DMS114 treated with DMSO at 0.1 percent for 48 hours (cell line): ENCODE results near the gene PPARG.

ENCODE experiments used
- DNase-seq: peaks from one replicate; lab custom pipeline; 2025; ENCODE audit not compliant: unreplicated experiment; lab: John Stamatoyannopoulos, UW

PPARG gene

GRCh38 chr3:12409684-12410596 is 121.1 kb downstream of the PPARG start:
- DNase-seq: no peak

GRCh38 chr3:12413721-12414255 is 124.9 kb downstream of the PPARG start:
- DNase-seq: no peak

GRCh38 chr3:12415014-12415680 is 126.3 kb downstream of the PPARG start:
- DNase-seq: no peak

- no peak for DNase-seq
Measured at GRCh38 chr3:12416731-12417130, 127.9 kb downstream of the PPARG start.

DNA sequence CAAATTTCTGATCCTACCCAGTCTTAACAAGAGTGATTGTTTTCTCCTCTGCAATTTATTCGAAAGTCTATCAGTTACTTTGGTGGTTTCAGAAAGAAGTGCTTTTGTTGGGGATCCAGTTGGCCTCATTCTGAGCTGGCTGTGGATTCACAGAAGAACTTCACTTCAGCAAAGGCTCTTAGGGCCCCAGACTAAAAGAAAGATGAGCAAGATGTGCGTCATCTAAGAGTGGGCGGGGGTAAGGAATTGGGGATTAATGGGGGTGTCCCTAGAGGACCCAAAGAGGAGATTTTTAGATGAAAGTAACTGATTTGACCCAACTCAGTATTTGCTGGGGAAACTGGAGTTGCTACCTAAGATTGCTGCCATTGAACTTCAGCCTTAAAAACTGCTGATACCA is 131.5 kb downstream of the PPARG start:
- DNase-seq: no peak

DNA sequence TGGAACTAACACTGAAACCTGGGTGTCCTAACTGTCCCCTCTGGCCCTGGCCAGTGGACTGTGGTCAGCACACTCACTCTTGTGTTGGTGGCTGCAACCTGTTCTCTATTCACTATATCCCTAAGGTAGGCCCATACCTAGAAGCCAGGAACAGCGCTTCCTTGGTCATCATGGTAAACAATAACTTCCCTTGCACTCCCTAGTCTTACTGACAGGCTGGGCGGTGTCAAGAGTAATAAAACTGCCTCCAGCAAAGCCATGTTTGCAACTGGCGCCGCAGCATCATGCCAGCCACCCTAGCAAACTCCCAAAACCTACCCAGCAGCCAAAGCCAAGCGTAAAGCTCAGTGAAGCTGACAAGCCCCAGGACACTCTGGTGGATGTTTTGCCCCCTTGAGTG is 132.3 kb downstream of the PPARG start:
- DNase-seq: no peak

DNA sequence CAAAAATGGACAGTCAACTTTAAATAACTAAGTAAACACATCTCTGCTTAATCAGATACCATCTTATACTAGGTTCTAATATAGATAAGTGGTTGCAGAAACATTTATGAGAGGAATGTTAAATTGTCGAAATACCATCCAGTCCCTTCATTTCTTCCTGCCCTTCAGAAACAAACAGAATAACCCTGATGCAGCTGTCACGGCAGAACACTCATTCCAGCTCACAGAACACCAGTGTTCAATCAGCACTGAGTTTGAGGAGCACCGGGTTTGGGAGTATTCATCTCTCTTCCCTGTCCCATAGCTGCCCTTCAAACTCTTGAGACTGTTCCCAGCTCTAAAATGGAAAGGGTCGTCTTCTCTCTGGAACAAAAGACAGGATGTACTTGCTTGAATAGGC is 134.3 kb downstream of the PPARG start:
- DNase-seq: no peak

- DNase-seq: no peak
Measured at GRCh38 chr3:12423918-12424630, 135.2 kb downstream of the PPARG start.

GRCh38 chr3:12424635-12425319 is 135.9 kb downstream of the PPARG start:
- no peak for DNase-seq

DNA sequence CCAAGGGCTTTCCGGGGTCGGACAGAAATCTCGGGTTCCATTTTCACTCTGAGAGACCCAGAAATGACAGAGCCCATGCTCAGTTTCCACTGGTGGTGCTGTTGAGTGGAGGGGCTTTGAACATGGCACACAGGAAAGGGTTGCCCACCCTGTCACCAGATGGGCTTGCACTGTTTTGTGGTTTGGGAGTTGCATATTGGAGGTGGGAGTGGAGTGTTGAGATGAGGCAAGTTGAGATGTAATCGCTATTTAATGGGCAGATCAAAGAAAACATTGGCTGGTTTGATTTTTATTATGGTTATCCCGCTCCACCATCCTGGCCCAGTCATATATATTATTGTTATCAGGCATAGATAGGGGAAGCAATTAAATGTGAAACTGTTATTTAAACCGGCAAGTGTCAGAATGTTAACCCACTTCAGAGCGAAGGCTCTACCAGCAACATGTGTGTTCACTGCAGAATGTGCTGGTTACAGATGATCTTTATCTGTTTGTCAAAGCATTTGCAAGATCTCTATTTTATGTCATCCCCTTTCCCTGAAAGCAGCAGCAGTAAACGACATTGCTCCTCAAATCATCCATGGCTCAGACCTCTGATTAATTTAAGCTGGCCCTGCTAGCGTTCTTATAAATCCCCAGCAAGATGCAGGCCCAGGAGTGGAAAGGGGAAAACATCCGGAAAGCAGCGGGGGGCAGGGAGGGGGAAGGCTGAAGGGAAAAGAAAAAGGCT is 137.1 kb downstream of the PPARG start:
- DNase-seq: no peak

GRCh38 chr3:12427551-12427950 is 138.7 kb downstream of the PPARG start:
- no peak for DNase-seq

DNA sequence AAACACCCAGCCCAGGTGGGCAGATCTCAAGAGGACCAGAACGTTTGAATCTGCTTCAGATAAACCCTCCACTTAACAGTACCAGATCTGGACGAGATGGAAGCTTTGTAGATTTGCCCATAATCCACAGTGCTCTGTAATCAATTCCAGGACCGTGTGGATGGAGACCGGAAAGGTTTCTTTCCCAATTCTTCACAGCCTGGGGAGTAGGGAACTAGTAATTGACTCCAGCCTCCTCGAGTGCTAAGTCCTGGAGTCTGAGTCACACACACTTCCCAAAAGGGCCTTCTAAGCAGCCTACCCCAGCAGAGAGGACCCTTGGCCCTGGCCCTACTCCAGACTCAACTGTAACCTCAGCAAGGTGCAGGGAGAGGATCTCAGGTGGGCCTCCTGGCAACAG is 139.3 kb downstream of the PPARG start:
- DNase-seq: no peak

DNA sequence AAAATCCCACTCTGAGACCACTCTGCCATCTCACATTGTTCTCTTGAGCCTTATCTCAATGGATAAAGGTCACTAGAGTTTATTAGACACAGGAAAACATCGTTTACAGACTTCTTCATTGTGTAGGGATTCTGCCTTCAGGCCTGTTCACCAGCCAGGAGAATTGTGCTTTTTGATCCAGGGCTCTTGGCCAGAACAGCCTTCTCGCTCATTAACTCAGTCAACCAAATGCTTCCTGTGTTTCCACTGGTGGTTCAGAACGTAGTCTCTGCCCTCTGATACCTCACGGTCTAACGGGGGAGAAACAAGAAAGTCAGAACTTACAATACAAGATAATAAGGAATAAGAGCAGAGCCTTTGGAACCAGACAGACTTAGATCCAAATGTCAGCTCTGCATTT is 141.2 kb downstream of the PPARG start:
- no peak for DNase-seq

GRCh38 chr3:12433823-12434222 is 145.0 kb downstream of the PPARG start:
- DNase-seq: no peak

- DNase-seq: no peak
Measured at GRCh38 chr3:12436514-12437220, 147.8 kb downstream of the PPARG start.

- DNase-seq: no peak
Measured at GRCh38 chr3:12437221-12437605, 148.3 kb downstream of the PPARG start.

DNA sequence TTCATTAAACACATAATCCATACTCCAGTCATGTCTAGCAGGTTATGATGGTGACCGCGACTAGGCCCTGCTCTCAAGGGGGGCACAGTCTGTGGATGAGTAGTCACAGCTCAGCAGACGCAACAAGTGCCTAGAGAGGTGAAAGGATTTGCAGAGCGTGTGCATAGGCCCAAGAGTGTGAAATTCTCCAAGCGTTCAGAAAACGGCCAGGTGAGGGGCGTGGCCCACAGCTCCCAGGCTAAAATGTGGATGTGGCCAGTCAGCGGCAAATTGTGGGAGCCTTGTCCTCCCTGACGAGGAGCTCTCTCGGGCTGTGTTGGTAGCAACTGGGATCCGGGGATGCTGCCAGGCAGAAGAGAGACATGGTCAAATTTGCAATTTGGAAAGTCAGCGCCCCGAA is 149.0 kb downstream of the PPARG start:
- DNase-seq: no peak

DNA sequence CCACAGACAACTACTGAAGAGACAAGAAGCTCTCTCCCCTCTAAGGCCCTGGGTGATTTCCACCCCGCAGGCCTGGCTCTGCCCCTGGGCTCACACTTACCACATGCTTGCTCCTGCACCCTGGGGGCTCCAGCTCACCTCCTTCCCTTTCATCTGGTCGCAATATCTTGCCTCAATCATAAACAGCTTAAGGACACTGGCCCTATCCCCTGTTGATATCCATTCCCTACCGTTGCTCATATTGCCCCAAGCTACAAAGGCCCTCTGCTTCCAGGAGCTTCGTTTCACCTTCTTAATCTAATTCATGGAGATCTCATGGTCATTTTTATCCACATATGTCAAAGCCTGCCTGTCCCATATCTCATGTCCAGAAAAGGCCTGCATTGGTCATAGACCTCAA is 149.4 kb downstream of the PPARG start:
- no peak for DNase-seq

DNA sequence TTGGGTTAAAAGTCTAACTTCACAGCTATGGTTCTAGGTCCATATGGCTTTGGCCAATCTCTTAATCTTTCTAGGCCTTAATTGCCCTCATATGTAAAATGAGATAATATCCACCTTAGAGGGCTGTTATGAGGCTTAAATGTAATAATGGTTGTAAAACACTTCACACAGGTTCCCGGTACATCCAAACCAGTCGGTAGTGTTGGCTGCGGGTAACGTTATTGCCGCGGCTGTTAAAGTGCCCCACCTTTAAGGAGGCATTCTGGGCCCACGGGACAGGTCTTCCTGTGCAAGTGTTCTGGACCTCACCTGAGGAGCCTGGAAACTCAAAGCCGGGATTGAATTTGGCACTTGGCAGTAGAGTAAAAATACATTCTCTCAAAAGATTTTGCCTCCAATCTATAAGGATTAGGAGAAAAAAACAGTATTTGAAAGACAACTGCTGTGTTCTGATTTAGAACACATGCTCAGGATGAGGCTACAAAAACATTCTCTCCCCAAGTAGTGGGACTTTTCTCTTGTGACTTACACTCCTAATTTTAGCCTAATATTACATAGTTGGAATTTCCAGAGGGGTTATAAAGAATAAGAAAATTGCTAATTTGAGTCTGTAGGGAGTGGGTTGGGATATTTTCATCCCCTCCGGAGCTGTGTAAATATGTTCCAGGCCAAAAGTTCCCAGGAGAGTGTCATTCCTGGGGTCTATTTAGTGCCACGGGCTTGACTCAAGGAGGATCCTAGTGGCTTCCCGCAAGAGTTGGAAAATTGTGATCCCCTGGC is 150.5 kb downstream of the PPARG start:
- no peak for DNase-seq
